ENCODE results near the gene TRPM4. TPM values are rescaled to one million over a fixed set of nuclear protein-coding genes. Genes with fewer than 3 reads are reported as not detected.

Gene TRPM4
- 28.5 and 28.7 TPM in 2 replicates for total RNA-seq
- long read RNA-seq, partial matches to known transcripts = 2 of 5 reads
- long read RNA-seq, other reads (novel, unspliced or antisense) = 2 of 5 reads

GRCh38 chr19:49157445-49158224 is at the start of gene TRPM4:
TSS of gene TRPM4 (plus strand) at chr19:49157792. CDS start at chr19:49157867, 75 bp downstream.
- no peak for TF ChIP-seq CTCF (IDR thresholded peaks at IDR 0.05)
- H3K4me1 Mint-ChIP-seq (ENCODE audit: unreplicated experiment) = peaks cover 13% of the 10 kb centered on the region
- H3K36me3 Mint-ChIP-seq (ENCODE audit: unreplicated experiment) = peaks cover 8% of the 10 kb centered on the region
- H3K27ac Mint-ChIP-seq (ENCODE audit: unreplicated experiment) = peak within 1 kb of the TSS; percentile 87
- H3K27me3 Mint-ChIP-seq (ENCODE audit: unreplicated experiment) = peaks cover 2% of the 10 kb centered on the region
- DNase-seq (ENCODE audit: extremely low spot score, unreplicated experiment) = peak; percentile 95
- H3K4me3 Mint-ChIP-seq (ENCODE audit: unreplicated experiment) = peak within 1 kb of the TSS; percentile 86
- H3K9me3 Mint-ChIP-seq (ENCODE audit: unreplicated experiment) = peaks cover 3% of the 10 kb centered on the region

GRCh38 chr19:49109051-49109450 is 48.5 kb upstream of the TRPM4 start:
- TF ChIP-seq CTCF (IDR thresholded peaks at IDR 0.05) = no peak
- peaks cover 32% of the 10 kb centered on the region for H3K36me3 Mint-ChIP-seq (ENCODE audit: unreplicated experiment)
- H3K4me3 Mint-ChIP-seq (ENCODE audit: unreplicated experiment) = no peak overlapping the region
- no peaks in the 10 kb centered on the region for H3K27me3 Mint-ChIP-seq (ENCODE audit: unreplicated experiment)
- peak overlapping the region; percentile 67 for H3K27ac Mint-ChIP-seq (ENCODE audit: unreplicated experiment)
- no peak for DNase-seq (ENCODE audit: extremely low spot score, unreplicated experiment)
- H3K4me1 Mint-ChIP-seq (ENCODE audit: unreplicated experiment) = peaks cover 10% of the 10 kb centered on the region
- H3K9me3 Mint-ChIP-seq (ENCODE audit: unreplicated experiment) = no peaks in the 10 kb centered on the region

- no peak for DNase-seq (ENCODE audit: extremely low spot score, unreplicated experiment)
- H3K27me3 Mint-ChIP-seq (ENCODE audit: unreplicated experiment) = no peaks in the 10 kb centered on the region
- peaks cover 10% of the 10 kb centered on the region for H3K4me1 Mint-ChIP-seq (ENCODE audit: unreplicated experiment)
- no peak overlapping the region for H3K27ac Mint-ChIP-seq (ENCODE audit: unreplicated experiment)
- H3K4me3 Mint-ChIP-seq (ENCODE audit: unreplicated experiment) = no peak overlapping the region
- peaks cover 31% of the 10 kb centered on the region for H3K36me3 Mint-ChIP-seq (ENCODE audit: unreplicated experiment)
- H3K9me3 Mint-ChIP-seq (ENCODE audit: unreplicated experiment) = no peaks in the 10 kb centered on the region
- no peak for TF ChIP-seq CTCF (IDR thresholded peaks at IDR 0.05)
Measured at GRCh38 chr19:49109569-49110233, 47.9 kb upstream of the TRPM4 start.

- H3K36me3 Mint-ChIP-seq (ENCODE audit: unreplicated experiment) = peaks cover 23% of the 10 kb centered on the region
- H3K27me3 Mint-ChIP-seq (ENCODE audit: unreplicated experiment) = no peaks in the 10 kb centered on the region
- no peak for DNase-seq (ENCODE audit: extremely low spot score, unreplicated experiment)
- H3K4me1 Mint-ChIP-seq (ENCODE audit: unreplicated experiment) = peaks cover 10% of the 10 kb centered on the region
- H3K27ac Mint-ChIP-seq (ENCODE audit: unreplicated experiment) = peak overlapping the region; percentile 27
- no peaks in the 10 kb centered on the region for H3K9me3 Mint-ChIP-seq (ENCODE audit: unreplicated experiment)
- no peak for TF ChIP-seq CTCF (IDR thresholded peaks at IDR 0.05)
- no peak overlapping the region for H3K4me3 Mint-ChIP-seq (ENCODE audit: unreplicated experiment)
Measured at GRCh38 chr19:49110567-49110966, 47.0 kb upstream of the TRPM4 start.
